Activated CD8-positive, alpha-beta memory T cell treated with anti-CD3 and anti-CD28 coated beads for 48 hours (primary cell): ENCODE data around the gene LRRC61.

Experiments used
- DNase-seq, 3 experiments: peaks; one replicate each; pipeline ENCODE4 v3.0.0-alpha.2; 2020; ENCODE audit warnings: low read depth in 2 of 3, low spot score in 2 of 3

The LRRC61 gene

DNA sequence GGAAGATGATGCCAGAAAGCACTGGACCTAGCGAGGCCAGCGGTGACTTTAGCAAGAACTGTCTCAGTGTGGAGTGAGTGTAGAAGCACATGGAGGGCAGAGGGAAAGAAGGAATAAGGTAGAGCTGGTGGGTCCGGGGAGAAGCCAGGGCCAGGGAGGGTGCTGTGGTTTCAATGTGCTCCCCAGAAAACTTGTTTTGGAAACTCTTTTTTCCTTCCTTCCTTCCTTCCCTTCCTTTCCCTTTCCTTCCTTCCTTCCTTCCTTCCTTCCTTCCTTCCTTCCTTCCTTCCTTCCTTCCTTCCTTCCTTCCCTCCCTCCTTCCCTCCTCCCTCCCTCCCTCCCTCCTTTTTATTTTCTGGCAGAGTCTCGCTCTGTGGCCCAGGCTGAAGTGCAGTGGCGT is 23.8 kb downstream of the LRRC61 start:
- DNase-seq = no peak

DNA sequence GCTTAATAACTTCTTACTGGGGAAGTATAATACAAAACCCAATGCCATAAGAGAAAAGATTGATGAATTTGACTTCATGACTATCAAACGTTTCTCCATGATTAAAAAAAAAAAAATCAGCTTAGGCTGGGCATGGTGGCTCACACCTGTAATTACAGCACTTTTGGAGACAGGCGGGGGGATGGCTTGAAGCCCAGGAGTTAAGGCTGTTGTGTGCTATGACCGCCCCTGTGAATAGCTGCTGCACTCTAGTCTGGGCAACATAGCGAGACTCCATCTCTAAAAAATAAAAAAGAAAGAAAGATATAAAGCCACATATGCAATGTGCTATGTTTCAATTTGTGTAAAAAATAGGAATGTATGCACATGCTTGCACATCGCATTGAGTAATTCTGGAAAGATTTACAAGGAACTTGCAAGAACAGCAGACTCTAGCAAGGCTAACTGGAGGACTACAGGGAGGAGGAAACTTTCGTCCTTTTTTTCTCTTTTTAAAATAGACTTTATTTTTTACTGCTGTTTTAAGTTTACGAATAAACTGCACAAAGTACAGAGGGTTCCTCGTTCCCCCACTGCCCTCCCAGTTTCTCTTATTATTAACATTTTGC is 28.5 kb downstream of the LRRC61 start:
- no peak for DNase-seq

DNA sequence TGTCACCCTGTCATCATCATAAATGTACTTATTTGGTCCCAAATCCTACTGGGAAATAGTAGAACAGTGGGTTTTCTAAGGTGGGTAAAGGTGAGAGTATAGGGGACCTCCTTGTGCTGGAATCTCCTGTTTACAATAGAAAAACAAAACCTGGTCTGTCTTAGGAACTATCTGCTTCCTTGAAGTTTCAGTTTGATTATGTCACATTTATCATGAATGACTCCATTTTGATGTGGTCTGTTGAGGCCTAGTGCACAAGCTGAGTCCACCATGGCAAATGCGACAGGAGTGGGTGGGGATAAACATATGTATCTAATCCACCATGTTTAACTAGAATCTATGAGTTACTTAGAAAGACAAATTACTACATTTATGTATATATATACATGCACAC is 32.5 kb downstream of the LRRC61 start:
- DNase-seq = no peak

DNA sequence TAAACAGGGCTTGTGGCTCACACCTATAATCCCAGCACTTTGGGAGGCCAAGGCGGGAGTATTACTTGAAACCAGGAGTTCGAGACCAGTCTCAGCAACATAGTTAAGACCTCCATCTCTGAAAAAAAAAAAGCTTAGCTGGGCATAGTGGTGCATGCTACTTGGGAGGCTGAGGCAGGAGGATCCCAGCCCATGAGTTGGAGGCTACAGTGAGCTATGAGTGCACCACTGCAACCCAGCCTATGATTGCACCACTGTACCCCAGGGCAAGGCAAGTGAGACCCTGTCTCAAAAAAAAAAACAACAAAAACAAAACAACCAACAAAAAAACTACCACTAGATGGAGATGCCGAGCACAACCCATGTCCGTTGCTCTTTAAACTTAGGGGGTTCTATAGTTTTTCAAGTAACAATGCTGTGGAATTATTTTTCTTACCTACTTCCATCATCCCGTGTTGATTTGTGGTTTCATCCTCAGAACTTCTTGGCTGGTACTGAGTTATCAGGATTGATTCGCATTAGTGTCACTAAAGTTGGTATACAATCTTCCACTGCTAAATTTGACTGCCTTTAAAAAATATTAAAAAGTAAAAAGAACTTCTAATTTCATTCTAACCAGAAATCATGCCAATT is 33.2 kb downstream of the LRRC61 start:
- no peak for DNase-seq

DNA sequence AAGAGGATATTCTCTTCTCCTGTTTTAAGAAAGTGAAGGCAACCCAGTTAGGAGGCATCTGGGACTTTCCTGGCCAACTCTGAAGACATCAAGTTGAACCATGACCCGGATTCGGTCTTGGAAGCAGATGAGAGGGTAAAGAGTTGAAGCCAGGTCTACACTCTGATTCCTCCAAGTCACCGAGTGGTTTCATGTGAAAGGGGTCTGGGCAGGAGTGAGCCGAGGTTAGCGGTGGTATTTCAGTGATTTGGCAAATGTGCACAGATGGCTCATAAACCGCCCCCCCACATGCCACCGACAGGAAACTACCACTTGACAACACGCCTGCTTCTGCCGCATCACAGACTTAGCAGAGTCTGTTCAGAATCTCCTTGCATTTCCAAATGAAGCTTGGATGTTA is 34.1 kb downstream of the LRRC61 start:
- peak in 2 of 3 experiments; percentile 29 to 34 for DNase-seq

DNA sequence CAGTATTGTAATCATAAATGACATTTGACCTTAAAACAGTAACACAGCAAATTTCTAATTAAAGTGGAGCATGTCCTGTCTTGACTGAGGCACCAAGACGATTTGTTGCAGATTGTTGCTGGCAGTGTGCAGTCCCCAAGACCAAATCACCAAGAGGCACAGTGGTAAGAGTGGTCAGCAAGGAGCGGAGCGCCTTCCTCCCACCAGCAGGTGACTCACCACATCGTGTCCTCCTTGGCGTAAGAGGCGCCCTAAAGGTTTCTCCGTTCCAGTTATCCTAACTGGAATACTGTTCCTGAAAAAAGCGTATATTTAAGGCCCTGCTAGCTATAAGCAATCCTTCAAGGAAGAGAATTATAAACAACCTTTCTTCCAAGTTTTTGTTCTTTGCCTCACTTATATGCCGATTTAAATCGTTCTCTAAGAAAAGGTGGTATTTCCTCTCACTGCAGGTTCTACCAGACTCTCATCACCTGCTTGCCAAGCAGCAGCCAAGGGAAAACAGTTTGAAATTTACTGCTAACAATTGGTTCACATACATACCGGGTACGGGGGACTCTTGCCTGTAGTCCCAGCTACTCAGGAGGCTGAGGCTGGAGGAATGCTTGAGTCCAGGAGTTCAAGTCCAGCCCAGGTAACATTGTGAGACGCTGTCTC is 34.7 kb downstream of the LRRC61 start:
- no peak for DNase-seq

DNA sequence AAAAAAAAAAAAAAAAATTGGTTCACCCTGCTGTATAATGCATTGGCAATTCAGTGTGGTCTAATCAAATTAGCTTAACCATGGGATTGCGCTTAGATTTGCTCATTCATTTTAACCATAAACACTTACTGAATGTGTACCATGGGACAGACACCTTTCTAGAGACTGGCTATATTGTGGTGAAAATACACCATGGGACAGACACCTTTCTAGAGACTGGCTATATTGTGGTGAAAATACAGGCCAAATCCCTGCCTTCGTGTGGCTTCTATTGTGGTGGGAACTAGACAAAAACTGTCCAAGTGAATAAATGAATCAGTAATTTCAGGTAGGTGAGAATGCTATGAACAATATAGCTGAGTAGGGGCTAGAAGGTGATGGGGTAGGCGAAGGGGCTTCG is 35.3 kb downstream of the LRRC61 start:
- no peak for DNase-seq

DNA sequence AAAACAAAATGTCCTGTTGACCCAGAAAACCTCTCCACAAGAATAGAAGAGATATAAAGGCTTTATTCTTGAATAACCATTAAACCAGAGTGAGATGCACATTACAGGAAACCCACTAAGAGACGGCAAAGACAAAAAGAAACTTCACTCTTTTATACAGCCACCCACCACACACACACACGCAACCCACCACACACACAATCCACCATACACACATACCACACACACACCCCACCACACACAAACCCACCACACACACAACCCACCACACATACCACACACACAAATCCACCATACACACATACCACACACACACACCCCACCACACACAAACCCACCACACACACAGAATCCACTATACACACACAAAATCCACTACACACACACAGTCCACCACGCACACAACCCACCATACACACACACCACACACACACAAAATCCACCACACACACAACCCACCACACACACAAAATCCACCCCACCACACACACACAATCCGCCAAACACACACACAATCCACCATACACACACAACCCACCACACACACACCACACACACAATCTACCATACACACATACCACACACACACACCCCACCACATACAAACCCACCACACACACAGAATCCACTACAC is 36.0 kb downstream of the LRRC61 start:
- DNase-seq = no peak

DNA sequence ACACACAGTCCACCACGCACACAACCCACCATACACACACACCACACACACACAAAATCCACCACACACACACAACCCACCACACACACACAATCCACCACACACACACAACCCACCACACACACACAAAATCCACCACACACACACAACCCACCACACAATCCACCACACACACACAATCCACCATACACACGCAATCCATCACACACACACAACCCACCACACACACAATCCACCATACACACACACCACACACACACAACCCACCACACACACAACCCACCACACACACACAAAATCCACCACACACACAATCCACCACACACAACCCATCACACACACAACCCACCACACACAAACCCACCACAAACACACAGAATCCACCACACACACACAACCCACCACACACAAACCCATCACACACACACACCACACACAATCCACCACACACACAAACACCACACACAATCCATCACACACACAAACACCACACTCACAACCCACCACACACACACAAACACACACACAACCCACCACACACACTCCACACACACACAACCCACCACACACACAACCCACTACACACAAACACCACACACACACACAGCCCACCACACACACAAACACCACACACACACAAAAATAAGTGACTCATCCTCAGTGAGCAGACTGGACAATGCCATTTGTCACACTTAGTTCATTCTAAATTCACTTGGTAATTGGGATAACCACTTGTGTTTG is 36.6 kb downstream of the LRRC61 start:
- no peak for DNase-seq

DNA sequence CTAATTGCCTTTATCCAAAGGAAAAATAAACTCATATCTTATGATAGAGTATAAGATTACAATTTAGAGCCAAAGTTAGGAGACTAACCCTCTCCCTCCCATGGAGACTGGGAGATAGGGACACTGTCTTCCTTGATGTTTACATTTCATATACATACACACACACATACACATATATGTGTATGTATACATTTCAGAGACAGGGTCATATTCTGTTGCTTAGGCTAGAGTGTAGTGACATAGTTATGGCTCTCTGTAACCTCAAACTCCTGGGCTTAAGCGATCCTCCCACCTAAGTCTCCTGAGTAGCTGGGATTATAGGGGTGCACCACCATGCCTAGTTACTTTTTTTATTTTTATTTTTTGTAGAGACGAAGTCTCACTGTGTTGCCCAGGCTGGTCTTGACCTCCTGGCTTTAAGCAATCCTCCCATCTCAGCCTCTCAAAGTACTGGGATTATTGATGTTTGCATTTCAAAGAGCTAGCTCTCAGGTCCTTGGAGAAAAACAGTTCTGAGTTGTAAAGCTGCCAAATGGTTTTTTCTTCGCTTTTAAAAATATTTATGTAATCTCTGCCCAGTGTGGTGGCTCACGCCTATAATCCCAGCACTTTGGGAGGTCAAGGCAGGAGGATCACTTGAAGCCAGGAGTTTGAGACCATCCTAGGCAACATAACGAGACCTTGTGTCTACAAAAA is 37.4 kb downstream of the LRRC61 start:
- no peak for DNase-seq

DNA sequence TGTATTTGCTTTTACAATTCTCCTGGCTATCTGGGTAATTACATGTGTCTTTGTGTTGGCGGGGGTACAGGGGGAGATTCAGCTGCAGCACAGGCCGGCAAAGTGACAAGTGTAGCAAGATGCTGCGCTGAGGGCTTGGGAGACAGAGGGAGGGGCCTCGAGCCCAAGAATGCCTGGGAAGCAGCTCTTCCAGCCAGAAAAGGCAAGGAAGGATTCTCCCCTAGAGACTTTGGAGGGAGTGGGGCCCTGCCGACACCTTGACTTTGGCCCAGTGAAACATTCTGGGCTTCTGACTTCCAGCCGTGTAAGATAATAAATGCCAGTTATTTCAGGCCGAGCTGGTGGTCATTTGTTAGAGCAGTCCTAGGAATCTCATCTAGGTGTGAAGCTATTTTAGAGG is 38.2 kb downstream of the LRRC61 start:
- DNase-seq = no peak

DNA sequence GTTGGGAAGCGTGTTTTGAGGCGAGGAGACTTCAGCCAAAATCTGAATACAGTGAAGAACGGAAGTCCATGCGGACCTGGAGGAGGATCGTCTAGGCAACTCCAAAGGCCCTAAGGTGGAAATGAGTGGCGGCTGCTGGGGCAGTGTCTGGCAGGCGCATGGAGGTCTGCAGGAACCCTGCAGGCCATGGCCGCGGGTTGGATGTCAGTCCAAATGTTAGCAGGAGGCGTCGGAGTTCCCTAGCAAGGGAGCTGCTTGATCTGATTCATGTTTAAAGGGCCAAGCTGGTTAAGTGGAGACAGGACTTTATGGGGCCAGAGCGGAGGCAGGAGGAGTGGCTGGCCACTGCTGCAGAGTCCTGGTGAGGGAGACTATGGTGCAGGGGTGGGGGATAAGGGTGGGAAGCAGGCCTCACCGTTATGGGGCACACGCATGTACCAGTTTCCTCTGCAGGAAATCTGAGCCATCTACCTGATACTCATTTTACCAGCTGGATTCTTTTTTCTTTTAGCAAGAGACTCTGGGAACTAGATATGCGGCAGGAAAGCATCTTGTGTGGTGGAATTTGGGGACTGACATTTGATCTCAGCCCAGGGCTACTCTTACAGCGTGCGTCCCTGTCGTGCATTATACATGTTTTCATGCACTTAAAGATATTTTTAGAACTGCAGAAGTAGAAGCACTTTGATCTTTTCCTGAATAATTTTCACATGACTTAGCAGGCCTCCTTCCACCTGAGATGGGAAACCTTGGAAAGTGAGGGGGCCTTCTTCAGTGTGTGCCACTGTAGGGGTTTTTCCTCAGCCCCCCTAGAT is 38.9 kb downstream of the LRRC61 start:
- no peak for DNase-seq

DNA sequence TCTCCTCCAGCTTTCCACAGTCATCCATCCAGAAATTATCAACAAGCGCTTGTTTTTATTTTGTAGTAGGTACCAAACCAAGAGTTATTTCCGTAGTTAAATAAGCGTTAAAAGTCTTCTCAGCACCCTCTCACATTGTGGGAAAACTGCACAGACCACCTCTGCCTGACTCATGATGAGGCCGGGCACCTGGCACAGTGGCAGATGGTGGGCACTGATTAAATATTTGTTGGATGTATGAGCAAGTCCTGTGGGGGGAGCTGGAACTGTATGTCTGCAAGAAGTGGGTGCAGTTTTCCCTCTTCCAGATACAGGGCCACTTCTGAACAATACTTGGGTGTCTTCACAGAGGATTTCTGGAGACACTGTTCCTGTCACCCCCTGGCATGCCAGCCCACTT is 40.2 kb downstream of the LRRC61 start:
- DNase-seq = no peak

DNA sequence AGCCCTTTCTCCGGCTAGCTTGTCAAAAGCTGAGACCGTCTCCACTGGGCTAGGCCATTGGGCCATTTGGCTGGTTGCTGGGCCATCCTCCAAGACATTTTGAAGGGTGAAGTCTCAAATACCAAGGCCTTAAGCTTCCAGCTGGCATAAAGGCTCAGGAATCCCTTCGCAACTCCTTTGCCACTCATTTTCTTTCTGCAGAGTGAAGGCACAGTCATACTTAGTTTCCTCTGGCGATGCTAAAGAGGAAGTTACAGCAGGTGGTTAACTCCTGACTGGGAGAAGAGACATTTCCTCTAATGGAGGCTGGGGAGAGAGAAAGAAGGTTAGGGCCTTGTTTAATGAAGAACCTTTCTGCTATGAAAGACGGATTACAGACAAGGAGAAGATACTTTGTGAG is 40.7 kb downstream of the LRRC61 start:
- DNase-seq = no peak

DNA sequence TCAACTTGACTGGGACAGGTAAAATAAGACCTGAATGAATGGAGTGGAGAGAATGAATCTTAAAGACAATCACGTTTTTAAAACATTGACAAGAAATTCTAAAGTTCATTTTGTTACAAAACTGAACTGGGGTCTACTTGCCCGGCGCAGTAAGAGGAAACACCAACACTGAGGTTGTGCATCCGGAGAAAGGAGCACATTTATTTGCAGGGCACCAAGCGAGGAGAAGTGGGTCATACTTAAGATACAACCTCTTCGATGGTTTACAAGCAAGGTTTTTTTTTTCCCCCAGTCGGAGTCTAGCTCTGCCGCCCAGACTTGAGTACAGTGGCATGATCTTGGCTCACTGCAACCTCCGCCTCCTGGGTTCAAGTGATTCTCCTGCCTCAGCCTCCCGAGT is 42.0 kb downstream of the LRRC61 start:
- no peak for DNase-seq

DNA sequence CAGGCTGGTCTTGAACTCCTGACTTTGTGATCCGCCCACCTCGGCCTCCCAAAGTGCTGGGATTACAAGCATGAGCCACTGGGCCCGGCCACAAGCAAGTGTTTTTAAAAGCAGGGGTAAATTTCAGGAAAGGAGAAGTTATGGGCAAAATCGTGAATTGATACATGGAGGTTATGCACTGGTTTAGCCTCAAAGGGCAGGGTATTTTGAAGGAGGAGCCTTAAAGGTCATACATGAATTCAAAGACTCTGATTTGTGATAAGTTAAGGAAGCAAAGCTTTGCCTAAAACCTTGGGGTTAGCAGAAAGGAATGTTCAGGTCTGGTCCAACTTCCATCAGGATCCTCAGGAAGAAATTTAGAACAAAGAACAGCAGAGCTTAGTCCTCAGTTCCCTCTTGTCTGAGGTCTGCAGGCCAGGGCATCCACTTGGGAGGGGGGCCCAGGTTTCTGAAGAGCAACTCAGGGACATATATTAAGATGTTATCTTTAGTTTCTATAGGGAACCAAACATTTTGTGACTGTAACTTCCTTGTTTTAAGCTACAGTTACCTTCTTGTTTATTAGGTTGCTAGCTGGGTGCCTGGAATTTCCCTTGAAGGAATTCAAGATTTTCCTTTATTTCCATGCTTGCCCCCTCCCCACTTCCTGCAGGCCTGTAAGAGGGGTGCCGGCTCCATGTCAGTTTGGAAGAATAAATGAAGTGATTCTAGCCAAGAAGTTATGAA is 42.7 kb downstream of the LRRC61 start:
- DNase-seq = no peak

DNA sequence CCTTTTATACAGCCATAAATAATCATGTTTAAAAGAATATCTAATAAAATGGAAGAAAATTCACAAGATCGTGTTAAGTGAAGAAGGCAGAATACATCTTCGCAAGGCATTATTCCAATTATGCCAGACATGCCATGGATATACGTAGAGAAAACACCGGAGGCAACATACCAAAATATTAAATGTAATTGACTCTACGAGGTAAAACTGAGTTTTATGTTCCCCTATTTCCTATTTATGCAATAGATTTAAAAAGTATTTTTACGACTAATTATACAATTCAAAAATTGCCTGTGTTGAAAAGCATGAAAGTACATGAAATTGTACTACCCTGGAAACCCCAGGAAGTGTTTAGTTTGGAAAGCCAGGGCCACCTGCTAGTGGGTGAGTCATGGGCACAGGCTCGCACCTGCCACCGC is 44.5 kb downstream of the LRRC61 start:
- no peak for DNase-seq

DNA sequence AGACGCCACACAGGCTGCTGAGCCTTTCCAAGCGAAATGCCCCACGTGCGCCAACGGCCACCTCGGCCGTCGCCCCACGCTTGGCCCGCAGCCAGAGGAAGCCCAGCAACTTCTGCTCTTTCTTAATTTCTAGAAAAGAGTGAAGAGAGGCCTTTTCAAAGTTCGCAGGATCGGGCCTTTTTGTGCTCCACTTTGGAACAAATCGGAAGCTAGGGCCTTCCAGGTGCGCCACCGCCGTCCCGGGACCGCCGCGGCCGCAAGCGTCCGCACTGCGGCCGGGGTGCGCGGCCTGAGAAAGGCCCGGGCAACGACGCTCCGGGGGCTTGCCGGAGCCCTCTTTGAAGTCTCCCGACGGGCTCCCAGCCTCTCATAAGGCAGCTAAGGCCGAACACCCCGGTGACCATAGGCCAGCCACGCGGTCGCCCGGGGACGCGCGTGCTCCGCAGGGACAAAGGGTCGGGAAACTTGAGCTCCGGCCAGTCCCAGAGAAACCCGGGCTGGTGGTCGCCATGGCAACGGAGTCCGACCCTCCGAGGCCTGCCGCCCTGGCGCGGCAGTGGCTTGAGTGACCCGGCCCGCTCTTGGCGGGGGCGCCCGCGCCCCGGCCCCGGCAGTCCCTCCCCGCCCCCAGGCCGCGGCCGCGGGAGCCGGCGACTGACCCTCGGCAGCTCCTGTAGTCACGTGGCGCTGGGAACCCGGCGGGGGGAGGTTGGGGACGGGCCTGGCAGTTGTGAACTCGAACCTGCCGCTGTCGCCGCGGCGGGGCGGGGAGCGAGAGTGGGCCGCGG is 45.1 kb downstream of the LRRC61 start, which contains the start of gene REPIN1:
Gene REPIN1, plus strand, starts transcription at position 727 of the 788 bp plus-strand sequence. CDS start 890 bp downstream, outside the sequence.
- peak; percentile 54 to 62 (median 61) for DNase-seq
